GM19035 (cell line): ENCODE results near the gene ERP27.

Experiments used
- ATAC-seq: cut with Tn5 transposase; IDR thresholded peaks from one replicate; pipeline ENCODE4 v1.9.1; 2021; ENCODE audit not compliant: unreplicated experiment

ERP27 gene

DNA sequence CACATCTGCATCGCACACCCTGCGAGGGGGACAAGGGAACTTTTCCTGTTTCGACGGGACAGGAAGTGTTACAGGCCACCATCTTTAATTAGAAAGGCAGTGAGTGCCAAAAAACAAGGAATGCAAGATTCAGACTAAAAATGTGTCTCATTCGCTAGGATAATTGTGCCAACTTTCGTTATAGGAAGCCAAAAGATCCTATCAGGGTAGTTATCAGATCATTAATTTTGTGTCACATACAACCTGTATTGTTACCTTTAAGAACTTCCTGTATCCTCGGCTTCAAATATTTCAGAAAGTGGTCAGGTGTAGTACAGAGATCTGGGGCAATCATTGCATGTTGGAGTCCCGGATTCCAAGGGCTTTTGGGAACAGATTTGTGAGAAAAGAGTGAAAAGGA lies 33.5 kb downstream of the ERP27 start:
- ATAC-seq = no peak

GRCh38 chr12:14903386-14904098 lies 34.8 kb downstream of the ERP27 start:
- no peak for ATAC-seq

GRCh38 chr12:14902465-14902864 lies 35.9 kb downstream of the ERP27 start:
- ATAC-seq = no peak

DNA sequence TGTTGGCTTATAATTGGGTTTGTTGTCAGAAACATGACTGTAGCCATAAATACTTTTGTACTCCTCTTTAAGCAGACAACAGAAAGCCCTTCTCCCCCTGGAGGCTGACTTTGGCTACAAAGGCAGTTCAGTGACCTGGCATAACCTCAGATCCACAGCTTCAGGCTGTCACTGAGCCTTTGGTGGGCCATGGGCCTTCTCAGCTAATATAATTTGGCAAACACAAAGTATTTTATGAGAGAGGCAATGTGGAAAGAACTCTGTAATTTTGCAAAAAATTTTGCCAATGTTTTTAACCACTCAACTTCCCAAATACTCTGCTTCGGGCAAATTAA lies 37.1 kb downstream of the ERP27 start:
- no peak for ATAC-seq

DNA sequence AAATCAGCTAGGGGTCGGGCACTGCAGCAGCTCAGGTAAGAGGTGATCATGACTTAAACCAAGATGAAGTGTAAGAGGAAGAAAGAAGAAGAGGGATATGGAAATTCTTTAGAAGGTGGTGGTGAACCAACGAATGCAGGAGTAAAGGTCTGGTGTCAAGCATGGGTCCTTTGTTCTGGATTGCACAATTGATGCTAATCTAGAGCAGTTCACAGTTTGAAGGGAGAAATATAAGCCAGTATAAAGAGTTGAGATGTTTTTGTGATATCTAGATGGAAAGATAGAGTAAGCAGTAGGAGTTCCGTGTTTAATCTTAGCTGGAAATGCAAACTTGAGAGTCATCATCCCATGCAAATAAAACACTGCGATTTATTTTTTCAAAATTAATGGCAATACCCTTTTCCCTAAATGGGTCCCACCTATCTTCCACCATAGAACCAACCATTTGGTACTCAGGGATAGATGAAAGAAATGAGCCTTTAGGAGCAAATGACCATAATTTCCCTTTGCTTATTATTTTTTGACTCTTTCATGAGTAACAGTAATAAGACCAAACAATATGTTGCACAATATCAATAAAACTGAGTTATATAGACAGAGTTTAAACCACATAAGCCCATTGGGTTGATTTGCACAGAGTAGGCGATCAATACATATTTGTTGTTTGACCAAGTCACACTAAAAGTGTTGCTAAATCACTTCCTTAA lies 37.7 kb downstream of the ERP27 start:
- no peak for ATAC-seq

DNA sequence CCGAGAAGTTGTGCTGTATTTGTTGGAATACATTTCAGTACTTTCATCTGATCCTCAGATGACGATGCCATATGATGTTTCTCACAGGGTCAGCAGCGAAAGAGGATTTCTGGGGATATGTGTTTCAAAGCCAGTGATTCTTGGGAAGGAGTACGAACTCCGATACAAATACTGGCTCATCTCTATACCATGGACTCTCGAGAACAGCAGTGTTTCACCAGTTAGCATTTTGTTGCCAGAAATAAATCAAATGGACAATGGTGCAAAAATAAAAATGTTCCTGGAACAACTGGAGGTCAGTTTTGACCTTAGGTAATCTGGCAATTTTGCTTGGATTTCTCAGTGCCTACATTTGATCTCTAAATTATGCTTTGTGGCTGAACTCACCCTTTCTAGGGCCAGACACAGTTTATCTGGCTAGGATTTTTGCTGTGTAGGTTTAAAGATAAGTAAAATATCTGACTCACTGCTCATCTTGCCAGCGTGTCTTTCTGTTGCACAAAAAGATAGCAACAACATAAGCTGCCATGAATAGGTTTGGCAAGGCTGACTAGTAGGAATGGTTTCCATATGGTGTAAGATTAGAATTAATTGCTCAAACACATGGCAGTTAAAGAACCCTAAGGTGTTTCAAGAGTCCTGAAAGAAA lies 41.7 kb downstream of the ERP27 start:
- no peak for ATAC-seq

GRCh38 chr12:14893506-14894250 lies 44.7 kb downstream of the ERP27 start:
- no peak for ATAC-seq

DNA sequence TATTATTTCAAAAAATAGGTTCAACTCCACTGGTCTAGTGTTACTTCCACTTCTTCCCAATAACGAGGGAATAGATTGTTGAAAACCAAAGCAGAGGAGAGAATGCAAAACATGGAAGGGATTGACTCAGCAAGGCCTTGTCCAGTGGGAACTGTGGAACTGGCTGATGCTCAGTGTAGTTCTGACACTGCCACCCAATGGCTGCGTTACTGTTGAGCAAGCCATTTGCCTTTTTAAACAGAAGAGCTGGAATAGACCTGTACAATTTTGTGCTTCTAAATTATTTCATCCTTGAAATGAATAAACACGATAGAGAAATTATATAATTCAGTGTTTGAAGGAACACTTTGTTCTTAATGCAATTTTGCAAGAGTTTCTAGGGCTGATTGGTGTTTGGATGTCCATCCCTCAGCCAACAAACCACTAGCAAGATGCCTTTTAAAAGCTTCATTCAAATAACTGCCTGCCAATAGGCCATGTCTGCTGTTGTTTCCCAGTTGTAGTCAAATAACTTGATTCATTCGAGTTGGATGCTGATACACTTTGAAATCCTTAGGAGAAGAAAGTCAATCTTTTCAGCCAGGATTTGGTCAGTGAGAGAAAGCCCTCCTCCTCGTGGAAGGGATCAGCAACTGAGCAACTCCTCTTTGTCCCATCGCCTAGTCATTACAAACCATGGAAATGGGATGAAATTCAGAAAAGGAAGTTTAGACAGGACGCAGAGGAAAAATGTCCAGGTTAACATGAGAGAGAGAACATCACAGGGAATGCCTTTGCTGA lies 45.4 kb downstream of the ERP27 start:
- ATAC-seq = no peak

DNA sequence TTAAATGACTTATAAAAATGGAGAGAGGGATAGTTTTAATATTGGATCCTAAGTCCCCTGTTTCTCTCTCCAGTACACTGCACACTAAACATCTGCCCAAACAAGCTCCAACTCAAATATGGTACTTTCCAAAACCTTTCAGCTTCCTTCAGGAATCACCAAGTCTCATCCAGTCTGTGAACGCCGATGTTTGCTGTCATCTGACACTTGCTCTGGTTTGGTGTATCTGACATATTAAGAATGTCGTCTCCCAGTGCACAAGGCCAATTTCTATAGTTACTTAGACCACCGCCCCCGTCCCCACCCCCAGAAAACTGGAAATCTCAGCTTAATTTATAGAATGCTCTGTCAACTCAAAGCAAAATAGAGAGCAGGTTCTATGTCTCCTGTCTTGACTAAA lies 47.6 kb downstream of the ERP27 start:
- no peak for ATAC-seq

DNA sequence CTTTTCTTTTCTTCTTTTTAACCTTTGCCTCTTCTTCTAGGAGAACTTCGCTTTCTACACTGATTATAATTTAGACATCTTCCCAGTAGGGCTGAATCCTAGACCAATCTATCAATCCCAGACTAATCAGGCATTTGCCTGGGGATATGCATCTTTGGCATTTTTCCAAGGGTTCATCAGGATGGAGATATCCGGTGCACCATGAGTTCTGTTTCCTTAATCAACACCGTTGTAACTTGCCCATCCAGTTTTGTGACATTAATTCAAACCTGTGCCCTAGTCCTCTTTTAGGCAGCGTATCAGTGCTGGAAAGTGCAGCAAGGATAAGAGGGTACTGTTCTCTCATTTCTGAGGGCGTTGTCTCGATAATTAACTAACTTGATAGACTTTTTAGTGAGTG lies 52.1 kb downstream of the ERP27 start:
- no peak for ATAC-seq

- no peak for ATAC-seq
These were observed 52.6 kb downstream of the ERP27 start, which contains the start of gene MGP for GRCh38 chr12:14885718-14886221. MGP (minus strand) TSS chr12:14885854; CDS start chr12:14885791, 63 bp downstream.

GRCh38 chr12:14884458-14884878 lies 53.9 kb downstream of the ERP27 start:
- ATAC-seq = peak; percentile 98

- no peak for ATAC-seq
These were observed 54.7 kb downstream of the ERP27 start for GRCh38 chr12:14883686-14884085.

DNA sequence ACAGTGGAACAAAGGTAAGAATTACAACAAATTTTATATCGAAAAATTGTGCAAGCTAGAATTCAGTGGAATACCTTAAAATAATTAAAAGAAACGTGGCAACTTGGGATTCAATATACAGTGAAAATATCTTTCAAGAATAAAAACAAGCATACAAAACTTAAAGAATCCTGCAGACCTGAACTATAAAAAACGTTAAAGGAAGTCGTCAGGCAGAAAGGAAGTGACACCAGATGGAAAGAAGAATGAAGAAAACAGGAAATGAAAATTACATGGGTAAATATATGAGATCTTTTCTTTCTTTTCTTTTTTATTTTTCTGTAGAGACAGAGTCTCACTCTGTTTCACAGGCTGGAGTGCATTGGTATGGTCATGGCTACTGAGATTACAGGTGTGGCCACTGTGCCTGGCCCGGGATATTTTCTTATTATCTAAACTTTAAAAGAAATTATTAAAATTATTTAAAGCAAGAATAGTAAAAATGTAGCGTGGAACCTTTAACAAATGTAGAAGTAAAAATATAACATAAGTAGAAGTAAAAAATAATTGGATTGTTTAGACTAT lies 57.4 kb downstream of the ERP27 start:
- ATAC-seq = no peak

DNA sequence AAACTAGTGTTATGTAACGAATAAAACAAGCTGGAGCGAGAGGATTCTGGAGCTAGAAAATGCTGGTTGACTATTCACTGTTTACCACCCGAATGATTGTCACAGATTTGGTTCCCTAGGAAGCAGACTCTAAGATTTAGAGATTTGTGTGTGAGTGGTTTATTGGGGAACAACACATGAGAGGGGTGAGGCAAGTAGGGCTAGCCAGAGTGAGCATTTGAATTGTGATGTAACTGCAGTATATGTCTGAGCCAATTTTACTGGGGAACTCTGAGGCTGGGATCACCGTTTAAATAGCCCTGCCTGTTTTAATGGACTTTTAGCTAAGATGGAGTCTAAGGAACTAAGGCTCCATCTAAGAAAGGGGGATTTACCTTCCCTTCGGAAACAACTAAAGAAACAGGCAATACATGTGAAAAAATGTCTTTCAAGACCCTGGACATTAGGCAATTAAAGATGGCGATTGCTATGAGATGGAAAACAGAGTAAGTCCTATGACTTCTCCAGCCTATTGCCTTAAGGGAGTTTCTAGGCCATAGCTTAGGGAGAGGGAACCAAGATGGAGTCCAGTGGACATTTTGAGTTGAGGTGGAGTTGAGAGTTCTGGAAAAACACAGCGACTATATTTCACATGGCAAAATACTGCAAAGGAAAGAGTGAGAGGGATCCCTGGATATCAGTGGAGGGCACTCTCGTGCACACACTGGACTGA lies 59.0 kb downstream of the ERP27 start:
- ATAC-seq = no peak

GRCh38 chr12:14878488-14878887 lies 59.8 kb downstream of the ERP27 start:
- ATAC-seq = no peak

DNA sequence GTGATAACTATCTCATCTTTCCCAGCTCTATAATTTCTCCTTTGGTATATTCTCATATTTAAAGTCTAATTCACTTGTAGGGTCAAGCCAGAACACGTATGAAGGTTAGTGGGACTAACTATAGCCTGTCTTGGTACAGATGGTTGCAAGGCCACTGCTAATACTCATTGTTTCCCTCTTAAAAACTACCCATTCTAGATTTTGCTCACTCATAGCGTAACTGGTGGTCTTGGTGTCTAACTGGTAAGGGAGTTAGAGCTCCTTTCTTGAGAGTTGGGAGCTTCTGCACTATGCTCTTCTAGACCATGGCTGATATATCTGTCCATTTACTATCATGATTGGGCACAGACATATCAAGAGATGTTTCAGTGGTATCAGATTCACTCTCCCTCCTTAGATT lies 61.5 kb downstream of the ERP27 start:
- no peak for ATAC-seq

DNA sequence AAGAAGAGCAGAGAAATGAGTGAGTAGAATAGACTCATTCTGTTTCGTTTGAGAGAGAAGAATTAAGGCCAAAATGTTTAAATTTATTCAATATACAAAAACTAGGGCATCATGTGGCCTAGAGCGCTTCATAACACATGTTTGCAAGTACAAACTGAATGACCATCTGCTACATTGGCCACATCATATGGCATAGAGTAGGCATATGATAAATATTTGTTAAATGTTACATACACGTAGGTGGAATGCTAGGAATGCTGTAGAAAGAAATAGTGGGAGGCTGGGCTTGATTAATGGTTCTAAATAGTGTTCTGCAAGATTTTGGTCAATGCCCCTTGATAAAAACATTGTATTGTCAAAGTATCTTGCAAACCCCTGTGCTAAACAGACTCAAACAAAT lies 63.5 kb downstream of the ERP27 start:
- ATAC-seq = no peak

DNA sequence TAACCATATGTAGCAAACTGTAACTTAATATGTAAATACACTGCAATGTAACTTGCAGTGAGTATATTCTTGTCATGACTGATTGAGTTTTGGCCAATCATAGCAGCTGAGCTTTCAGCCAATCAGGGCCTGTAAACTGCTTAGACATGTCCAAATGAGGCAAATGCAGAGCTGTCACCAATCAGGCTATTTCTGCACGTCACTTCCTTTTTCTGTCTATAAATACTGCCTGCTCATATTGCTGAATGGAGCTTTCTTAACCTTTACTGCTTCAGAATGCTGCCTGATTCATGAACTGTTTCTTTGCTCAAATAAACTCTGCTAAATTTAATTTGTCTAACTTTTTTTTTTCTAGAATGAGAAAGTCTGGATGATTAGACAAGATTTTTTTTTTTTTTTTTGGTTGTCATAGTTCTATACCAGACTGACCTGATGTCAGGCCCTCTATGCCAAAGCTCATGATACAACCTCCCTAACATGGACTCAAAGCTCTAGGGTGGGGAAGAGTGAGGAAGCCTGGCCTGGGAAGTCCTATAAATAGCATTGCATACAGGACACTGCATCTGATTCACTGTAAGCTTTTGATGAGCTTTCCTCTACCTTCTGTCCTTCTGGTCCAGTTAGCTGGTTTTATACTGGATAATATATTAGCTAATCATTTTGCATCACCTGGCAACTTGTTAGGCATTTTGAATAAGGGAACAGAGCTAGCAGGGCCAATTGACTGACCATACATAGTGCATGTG lies 64.7 kb downstream of the ERP27 start:
- ATAC-seq = no peak
